GM23338 (cell line): ENCODE data around the gene SPSB4.

Experiments used
- CTCF ChIP-seq, 2 experiments: fragments of 200-600 bp in 1 of 2; sonication (generic) in 1 of 2; conservative IDR thresholded peaks; 2 replicates each; pipeline versions ENCODE4 v1.5.1 to v1.6.1; 2016 to 2017; ENCODE audit warnings: antibody characterized with exemption in 2 of 2, low read depth in 2 of 2, mild to moderate bottlenecking in 2 of 2, moderate library complexity in 1 of 2
- EZH2 ChIP-seq: fragments of 200-600 bp; sonication (generic); IDR thresholded peaks from one replicate; pipeline ENCODE4 v1.8.0; 2017; ENCODE audit warnings: antibody characterized with exemption, mild to moderate bottlenecking, low read depth; ENCODE audit not compliant: unreplicated experiment
- JUNB ChIP-seq: IDR thresholded peaks from one replicate; pipeline ENCODE4 v1.6.1; 2016; ENCODE audit warnings: antibody characterized with exemption; ENCODE audit not compliant: unreplicated experiment
- POLR2AphosphoS5 ChIP-seq: IDR thresholded peaks from 2 replicates; pipeline ENCODE4 v1.6.1; 2016; ENCODE audit warnings: antibody characterized with exemption, low read depth
- REST ChIP-seq: IDR thresholded peaks from one replicate; pipeline ENCODE4 v1.6.1; 2018; ENCODE audit warnings: antibody characterized with exemption; ENCODE audit not compliant: unreplicated experiment

GRCh38 chr3:141104151-141104821 is 53.1 kb downstream of the SPSB4 start:
- TF ChIP-seq EZH2 (no peak), CTCF (conservative IDR thresholded peaks at IDR 0.05; ENCODE audit: low read depth in 2 of 2) (no peak), JUNB (no peak), POLR2AphosphoS5 (no peak), REST (no peak)
